SW 1271 (cell line): ENCODE measurements around the gene ZNF574.

ENCODE experiments used
- DNase-seq, 2 experiments: peaks; one replicate each; lab custom pipeline; 2025; lab: John Stamatoyannopoulos, UW

ZNF574 gene

DNA sequence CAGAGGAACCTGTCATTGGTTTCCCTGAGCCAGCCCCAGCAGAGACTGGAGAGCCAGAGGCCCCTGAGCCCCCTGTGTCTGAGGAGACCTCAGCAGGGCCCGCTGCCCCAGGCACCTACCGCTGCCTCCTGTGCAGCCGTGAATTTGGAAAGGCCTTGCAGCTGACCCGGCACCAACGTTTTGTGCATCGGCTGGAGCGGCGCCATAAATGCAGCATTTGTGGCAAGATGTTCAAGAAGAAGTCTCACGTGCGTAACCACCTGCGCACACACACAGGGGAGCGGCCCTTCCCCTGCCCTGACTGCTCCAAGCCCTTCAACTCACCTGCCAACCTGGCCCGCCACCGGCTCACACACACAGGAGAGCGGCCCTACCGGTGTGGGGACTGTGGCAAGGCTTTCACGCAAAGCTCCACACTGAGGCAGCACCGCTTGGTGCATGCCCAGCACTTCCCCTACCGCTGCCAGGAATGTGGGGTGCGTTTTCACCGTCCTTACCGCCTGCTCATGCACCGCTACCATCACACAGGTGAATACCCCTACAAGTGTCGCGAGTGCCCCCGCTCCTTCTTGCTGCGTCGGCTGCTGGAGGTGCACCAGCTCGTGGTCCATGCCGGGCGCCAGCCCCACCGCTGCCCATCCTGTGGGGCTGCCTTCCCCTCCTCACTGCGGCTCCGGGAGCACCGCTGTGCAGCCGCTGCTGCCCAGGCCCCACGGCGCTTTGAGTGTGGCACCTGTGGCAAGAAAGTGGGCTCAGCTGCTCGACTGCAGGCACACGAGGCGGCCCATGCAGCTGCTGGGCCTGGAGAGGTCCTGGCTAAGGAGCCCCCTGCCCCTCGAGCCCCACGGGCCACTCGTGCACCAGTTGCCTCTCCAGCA is 4.2 kb downstream of the ZNF574 start:
- no peak for DNase-seq

DNA sequence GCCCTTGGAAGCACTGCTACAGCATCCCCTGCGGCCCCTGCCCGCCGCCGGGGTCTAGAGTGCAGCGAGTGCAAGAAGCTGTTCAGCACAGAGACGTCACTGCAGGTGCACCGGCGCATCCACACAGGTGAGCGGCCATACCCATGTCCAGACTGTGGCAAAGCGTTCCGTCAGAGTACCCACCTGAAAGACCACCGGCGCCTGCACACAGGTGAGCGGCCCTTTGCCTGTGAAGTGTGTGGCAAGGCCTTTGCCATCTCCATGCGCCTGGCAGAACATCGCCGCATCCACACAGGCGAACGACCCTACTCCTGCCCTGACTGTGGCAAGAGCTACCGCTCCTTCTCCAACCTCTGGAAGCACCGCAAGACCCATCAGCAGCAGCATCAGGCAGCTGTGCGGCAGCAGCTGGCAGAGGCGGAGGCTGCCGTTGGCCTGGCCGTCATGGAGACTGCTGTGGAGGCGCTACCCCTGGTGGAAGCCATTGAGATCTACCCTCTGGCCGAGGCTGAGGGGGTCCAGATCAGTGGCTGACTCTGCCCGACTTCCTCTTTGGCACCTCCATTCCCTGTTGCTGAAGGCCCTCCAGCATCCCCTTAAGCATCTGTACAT is 4.9 kb downstream of the ZNF574 start:
- DNase-seq, result no peak

DNA sequence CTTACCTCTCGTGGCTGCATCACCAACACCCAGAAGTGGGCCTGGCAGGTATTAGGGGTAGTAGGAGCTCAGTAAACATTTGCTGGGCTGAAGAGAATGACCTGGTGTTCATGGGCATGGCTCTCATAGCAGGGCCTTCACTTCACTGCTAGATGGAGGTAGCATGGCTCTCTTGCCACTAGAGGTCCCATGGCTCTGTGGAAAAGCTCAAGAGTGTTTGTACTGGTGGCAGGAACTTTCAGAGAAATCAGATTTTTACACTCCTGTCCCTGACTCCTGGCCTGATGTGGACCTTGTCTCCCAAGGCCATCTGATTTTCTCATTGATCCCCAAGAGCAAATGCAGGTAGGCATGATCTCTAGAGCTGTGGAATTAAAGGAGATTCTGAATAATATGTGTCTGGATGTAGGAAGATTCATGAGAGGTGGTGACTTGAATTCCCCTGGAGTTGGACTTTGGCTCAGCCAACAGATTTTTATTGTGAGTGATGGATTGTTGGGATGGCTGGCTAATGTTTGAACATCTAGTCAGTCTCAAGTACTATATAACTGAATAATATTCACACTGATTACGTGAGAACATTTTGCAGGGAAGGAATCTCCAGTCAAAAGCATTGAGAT is 5.7 kb downstream of the ZNF574 start:
- peak; percentile 27 to 35 for DNase-seq

GRCh38 chr19:42083537-42083936 is 7.6 kb downstream of the ZNF574 start:
- DNase-seq, result no peak

DNA sequence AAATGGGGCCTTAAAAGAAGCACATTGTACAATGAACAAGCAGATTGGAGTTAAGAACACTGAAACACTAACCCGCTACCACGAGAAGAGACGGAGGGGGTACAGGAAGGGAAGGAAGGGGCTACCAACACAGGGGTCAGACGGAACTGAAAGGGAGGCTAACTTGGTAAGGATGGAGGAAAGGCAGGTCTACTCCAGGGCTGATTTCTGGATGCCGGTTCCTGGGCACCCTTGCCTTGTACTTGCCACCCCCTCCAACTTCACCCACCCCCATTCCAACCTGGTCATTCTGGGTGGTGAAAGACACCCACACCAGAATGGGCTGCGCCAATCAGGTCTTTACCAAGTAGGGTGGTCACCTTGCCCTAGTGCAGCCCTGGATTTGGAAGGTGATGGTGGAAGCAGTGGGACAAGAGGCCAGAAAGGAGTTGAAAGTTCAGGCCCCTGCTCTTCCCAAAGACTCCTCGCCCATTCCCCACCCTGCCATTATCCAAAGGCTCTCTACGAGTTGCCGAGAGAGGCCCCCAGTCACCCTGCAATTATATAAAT is 10.3 kb downstream of the ZNF574 start:
- DNase-seq, result no peak

DNA sequence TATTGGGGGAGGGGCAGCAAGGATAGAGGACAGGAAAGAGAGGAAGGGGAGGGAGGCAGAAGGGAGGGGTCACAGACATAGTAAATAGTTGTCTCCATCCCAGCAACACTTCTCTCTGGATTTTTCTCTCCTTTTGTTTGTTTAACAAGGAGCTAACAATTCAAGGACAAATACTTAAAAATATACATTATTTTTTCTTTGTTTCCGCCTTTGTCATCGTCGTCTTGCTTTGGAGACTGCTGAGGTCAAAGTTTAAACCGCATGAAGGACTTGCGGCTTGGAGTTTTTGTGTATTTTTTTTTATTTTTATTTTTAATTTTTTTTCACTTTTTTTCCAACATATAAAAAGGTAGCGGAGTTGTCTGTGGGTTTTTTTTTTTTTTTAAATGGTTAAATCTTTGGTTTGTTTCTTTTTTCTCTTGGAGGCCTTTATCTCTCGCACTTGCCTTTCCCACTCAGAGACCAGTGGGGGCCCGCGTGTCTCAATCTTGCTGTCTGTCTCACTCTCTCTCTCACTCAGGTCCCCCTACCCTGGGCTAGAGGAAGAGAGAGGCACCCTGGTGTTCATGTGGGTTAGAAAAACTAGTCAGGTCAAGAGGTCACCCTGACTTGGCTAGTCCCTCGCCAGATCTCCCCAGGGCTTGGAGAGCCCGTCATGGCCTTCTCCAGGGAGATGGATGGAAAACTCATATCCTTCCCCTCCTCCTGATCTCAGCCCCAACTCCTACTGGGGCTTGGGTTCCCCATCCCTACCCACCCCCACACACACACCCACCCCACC is 11.0 kb downstream of the ZNF574 start:
- no peak for DNase-seq

DNA sequence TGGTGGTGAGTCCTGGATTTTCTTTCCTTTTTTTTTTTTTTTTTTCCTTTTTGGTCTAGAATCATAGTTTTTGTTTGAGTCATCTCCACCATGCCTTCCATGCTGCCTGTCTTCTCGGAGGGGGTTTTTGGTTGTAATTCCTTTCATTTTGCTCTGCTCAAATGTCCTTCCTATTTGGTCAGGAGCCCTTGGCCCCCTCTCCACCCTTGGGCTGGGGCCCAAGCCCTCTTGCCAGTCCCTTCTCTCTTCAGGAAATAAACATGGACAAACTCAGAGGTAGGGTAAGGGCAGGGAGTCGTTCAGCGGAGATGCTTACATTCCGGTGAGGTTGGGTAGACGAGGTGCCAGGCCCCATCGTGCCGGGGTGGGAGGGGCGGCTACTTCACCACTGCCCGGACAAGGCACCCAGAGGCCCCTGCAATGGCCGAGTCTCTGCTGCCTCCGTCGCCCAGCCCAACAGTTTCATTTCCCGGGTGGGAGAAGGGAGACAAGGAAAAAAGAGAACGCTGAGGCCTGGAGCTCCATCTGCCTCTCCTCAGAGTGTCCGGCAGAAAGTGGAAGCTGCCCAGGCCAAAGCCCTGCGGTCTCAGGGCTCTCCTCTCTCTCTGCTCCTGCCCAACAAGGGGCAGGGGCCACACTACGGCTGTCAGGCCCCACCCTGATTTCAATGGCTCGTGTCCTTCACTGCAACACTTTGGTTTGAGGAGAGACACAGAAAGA is 12.7 kb downstream of the ZNF574 start:
- DNase-seq, result no peak

DNA sequence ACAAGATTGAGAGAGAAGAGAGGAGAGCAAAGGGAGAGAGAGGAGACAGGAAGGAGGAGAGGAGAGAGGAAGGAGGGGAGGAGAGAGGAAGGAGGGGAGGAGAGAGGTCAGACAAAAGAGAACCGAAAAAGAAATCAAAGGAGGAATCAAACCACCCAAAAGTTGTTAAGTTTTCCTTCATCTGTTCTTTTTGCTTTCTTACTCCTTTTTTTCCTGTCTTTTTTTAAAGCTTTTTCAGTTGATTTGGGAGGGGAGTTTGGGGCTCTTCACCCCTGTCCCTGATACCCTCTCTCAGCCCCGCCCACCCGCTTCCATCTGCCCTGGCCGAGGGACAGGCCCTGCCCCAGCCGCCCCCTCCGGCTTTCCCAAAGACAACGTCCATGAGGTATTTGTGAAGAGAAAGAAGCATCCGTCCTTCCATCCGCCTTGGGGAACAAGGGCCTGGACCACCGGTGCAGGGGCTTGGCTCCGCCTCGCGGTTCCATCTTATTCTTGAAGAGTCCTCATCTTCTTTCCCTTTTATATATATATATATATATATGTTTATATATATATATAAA is 13.3 kb downstream of the ZNF574 start:
- no peak for DNase-seq

- no peak for DNase-seq
Observed at GRCh38 chr19:42089772-42090171, 13.8 kb downstream of the ZNF574 start.

DNA sequence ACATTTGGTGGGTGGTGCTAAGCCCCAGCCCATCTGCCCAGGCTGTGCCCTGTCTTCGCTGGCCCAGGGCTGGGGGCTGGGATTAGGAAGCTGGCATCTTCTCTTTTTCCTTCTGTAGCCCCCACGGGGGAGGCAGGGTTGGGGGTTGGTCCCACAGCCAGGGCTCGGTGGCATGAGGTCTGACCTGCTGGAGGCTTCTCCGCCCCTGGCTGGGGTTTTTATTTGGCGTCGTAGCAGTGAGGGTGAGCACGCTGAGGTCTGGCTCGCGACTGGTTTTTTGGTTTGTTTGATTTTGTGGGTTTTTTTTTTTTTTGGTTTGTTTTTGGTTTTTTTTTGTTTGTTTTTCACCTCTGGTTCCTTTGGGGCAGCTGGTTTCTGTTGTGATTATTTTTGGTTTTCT is 14.7 kb downstream of the ZNF574 start:
- no peak for DNase-seq

DNA sequence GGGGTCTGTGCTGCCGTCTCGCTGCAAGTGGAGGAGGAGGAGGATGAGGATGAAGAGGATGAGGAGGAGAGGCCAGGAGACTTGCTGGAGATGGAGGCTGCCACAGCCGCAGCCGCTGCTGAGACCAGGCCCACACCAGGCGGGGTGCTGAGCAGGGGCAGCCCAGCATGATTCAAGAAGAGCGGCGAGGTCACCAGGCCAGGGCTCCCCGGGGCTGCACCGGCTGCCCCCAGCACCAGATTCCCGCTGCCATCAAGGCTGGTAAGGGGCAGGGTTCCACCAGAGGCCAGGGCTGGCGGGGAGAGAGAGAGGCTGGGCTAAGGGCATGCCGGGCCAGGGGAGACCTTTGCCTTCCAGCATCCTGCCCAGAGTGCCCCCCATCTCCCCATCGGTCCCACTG is 15.3 kb downstream of the ZNF574 start:
- DNase-seq, result no peak

GRCh38 chr19:42091742-42092141 is 15.8 kb downstream of the ZNF574 start:
- peak in 1 of 2 experiments; percentile 12 for DNase-seq

GRCh38 chr19:42092350-42092749 is 16.4 kb downstream of the ZNF574 start:
- no peak for DNase-seq

DNA sequence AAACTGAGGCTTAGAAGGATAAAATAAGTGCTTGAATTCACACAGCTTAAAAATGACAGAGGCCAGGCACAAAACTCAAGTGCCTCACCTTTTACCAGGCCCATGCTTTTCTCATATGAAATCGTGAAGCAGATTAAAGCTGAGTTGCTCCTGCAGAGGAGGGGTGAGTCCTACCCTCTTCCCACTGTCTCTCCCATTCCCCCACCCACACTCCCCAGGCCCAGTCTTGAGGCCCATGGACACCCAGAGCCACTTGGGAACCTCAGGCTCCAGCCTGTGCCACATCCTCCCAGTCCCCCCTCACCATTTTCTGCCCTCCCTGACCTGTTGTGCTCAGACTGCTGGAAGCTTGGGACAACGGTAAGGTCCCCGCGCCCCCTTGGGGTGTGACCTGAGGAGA is 17.5 kb downstream of the ZNF574 start:
- no peak for DNase-seq

DNA sequence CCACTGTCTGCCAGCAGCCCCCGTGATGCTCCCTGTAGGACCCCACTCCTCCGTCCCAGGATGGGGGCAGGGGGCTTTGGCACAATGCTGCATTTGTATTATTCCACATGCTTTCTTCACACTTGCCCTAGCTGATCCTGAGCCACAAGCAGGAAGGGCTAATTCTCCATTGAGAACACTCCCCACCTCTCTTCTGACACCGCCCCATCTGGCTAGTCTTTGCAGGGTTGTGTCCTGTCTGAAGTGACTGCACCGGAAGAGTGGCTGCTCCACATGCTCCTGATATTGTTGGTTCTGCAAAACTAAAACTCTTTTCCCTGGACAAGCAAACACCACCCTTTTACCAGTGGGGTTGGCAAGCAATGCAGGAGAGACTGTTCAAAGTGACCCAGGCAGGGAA is 18.0 kb downstream of the ZNF574 start:
- no peak for DNase-seq

GRCh38 chr19:42095142-42095813 is 19.3 kb downstream of the ZNF574 start:
- no peak for DNase-seq

DNA sequence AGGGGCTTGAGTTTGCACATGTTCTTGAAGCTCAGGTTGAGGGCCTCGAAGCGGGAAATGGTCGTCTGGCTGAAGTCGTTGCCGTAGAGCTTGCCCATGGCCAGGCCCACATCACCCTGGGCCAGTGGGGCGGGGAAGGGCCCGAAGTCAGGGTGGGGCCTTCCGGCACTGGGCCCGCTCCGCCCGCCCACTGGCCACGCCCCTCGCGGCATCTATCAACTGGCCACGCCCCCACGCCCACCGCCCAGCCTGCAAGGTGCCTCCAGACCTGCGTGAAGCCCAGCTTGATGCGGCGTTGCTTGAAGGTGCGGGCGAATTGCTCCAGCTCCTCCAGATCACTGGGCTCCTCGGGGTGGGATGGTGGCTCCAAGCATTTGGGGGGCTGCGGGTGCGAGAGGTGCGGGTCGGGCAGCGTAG is 19.9 kb downstream of the ZNF574 start:
- no peak for DNase-seq

DNA sequence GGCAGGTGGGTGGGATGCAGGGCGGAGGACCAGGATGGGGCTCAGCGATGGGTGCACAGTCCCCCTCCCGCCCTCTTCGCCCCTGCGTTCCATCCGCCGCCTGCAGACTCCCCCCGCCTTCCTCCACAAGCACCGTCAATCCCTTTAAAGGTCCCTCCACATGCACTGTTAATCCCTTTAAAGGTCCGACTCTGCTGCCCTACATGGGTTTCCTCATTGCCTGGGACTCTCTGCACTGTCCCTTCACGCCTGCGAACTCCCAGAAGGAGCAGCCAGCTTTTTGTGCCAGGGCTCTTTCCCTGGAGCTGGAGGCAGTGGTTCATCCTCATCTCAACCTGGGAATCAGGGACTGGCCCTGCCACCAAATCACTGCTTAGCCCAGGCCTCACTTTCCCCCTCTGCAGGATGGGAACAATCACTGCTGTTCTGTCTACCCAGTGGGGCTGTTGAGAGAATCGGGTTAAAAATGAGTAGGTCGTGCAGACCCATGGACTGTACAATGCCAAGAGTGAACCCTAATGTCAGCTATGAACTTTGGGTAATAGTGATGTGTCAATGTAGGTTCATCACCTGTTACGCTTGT is 20.4 kb downstream of the ZNF574 start:
- no peak for DNase-seq

DNA sequence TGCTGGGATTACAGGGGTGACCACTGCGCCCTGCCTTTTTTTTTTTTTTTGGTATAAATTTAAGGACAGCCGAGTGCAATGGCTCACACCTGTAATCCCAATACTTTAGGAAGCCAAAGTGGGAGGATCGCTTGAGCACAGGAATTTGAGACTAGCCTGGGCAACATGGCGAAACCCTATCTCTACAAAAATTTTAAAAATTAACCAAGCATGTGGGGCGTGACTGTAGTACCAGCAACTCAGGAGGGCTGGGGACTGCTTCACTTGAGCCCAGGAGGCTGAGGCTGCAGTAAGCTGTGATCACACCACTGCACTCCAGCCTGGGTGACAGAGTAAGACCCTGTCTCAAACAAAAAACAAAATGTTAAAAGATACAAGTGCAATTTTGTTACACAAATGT is 21.5 kb downstream of the ZNF574 start:
- no peak for DNase-seq

DNA sequence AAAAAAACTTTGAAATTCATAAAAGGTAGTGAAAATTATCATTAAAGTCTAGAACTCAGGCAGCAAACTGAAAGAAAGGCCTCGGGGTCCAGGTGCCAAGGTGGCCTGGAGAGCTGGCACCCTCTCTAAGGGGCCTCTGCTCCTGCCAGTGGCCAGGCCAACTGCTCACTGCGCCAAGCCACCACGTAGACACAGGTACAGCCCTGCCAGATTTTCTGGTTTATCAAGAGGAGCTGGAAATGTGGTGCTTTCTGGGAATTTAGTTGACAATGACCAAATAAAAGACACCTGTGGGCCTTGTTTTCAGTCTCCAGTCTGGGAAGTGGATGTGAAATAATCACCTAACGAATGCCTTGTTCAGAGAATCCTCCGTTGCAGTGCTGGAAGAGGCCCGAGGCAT is 22.8 kb downstream of the ZNF574 start:
- no peak for DNase-seq
